ENCODE data around the gene NFIA. TPM values are rescaled to one million over a fixed set of nuclear protein-coding genes. Genes with fewer than 3 reads are reported as not detected.

NFIA gene
- total and polyA plus RNA-seq, 10 of the 15 experiments (the other 5 are each of a cell fraction or from before 2014, with no cell fraction given), result 0.10 to 0.16 TPM; not detected in 8

GRCh38 chr1:61109158-61109557 lies 26.8 kb downstream of the NFIA start (continued):
- TF ChIP-seq BCLAF1 (IDR thresholded peaks at IDR 0.05), result no peak
- TF ChIP-seq SMARCA5 (IDR thresholded peaks at IDR 0.05), result no peak

- ChIA-PET POLR2A (no interaction called here), SMC1A (ENCODE audit: uncharacterized antibody, unreplicated experiment) (interaction anchor here (1.8 kb wide), 1 partner anchor 12 kb away, joined by 4 read pairs; no protein-coding TSS in a partner anchor), RAD21 (ENCODE audit: unreplicated experiment) (no interaction called here), CTCF (no interaction called here)
- FAIRE-seq (no peak), DNase-seq (ENCODE audit: low read depth, low spot score) (no peak), ATAC-seq (no peak)
- in situ Hi-C loops (cut with MboI), result no loop called here
- BruUV-seq (replicated peaks), result no TSS peak
- Histone ChIP-seq H3K9me3 (replicated peaks; ENCODE audit: control insufficient read depth, insufficient read depth, low read length) (no peaks in the 10 kb centered on the region), H4K20me1 (ENCODE audit: control insufficient read depth, insufficient read depth) (no peaks in the 10 kb centered on the region; the same call in 1 of the 2 replicates), H3K27ac (ENCODE audit: control insufficient read depth, insufficient read depth) (no peak overlapping the region), H3K4me3 (no peak overlapping the region), H2AFZ (ENCODE audit: control insufficient read depth, low read depth, low read length) (no peak overlapping the region), H3K27me3 (replicated peaks in 1 of 2; ENCODE audit: control insufficient read depth in 2 of 2, insufficient read depth in 2 of 2, low read length in 1 of 2) (no peaks in the 10 kb centered on the region), H3K9ac (ENCODE audit: control insufficient read depth, insufficient read depth, low read length) (no peak overlapping the region), H3K4me2 (ENCODE audit: control insufficient read depth, insufficient read depth) (no peak overlapping the region), H3K36me3 (ENCODE audit: control insufficient read depth in 2 of 2, insufficient read depth in 2 of 2, low read length in 1 of 2) (no peaks in the 10 kb centered on the region), H3K79me2 (ENCODE audit: control insufficient read depth, insufficient read depth, low read length) (no peaks in the 10 kb centered on the region), H3K4me1 (ENCODE audit: control insufficient read depth, insufficient read depth, low read length) (no peaks in the 10 kb centered on the region)
- TF ChIP-seq SIN3A (IDR thresholded peaks at IDR 0.05; ENCODE audit: low read depth, low read length) (no peak), ZNF592 (IDR thresholded peaks at IDR 0.05) (no peak), IKZF2 (IDR thresholded peaks at IDR 0.05) (no peak), TARDBP (IDR thresholded peaks at IDR 0.05; ENCODE audit: borderline replicate concordance) (no peak), CHD2 (IDR thresholded peaks at IDR 0.05; ENCODE audit: borderline replicate concordance, low read depth, low read length) (no peak), SUZ12 (IDR thresholded peaks at IDR 0.05; ENCODE audit: unreplicated experiment) (no peak)
- intact Hi-C loops (cut with micrococcal nuclease; ENCODE audit: unreplicated experiment), result no loop called here
Measured at GRCh38 chr1:61109910-61110309, 27.5 kb downstream of the NFIA start.

All from GM12878 (cell line).